WTC11 (cell line): ENCODE results near the gene CNPY4. TPM values are rescaled to one million over a fixed set of nuclear protein-coding genes. Genes with fewer than 3 reads are reported as not detected.

ENCODE experiments used
- microRNA-seq: library from miRNA; unstranded; fragments of <30 nt; microRNA quantifications from one replicate; pipeline ENCODE4 v1.2.0, GENCODE V29; 2022; ENCODE audit warnings: borderline number of aligned reads
- total RNA-seq: library from RNA; stranded (reverse); gene quantifications from 3 replicates; pipeline ENCODE4 v1.2.3, GENCODE V29; 2021

The CNPY4 gene
- total RNA-seq, 1 experiment from 2014 or later: 15.1 TPM

Small RNA genes lying within 50 kb of the gene (microRNA-seq; reads per million reads assigned to microRNA genes)
- gene MIR106B (487 reads per million, percentile 83 among the genes with 10 or more reads in this experiment), gene MIR25 (155 reads per million, percentile 70 among the genes with 10 or more reads in this experiment), gene MIR4658 (not detected), gene MIR93 (7,379 reads per million, percentile 98 among the genes with 10 or more reads in this experiment)

Other genes with a start within 250 kb of the CNPY4 start
- gene OR2AE1, start 242.6 kb upstream of the CNPY4 start, total RNA-seq: 0.15 TPM in 1 of 3 replicates, not detected in the others
- gene TRIM4, start 200.1 kb upstream of the CNPY4 start, total RNA-seq: 6.6 to 9.8 TPM (median 9.3 TPM) in 3 replicates
- gene GJC3, start 190.0 kb upstream of the CNPY4 start, total RNA-seq: 2.9 to 3.7 TPM (median 3.4 TPM) in 3 replicates
- 1.6 to 2.7 TPM (median 1.8 TPM) in 3 replicates for gene AZGP1, start 143.6 kb upstream of the CNPY4 start, total RNA-seq
- gene ZKSCAN1, start 104.0 kb upstream of the CNPY4 start, total RNA-seq: 46.6 to 51.8 TPM (median 47.6 TPM) in 3 replicates
- gene ZSCAN21, start 69.9 kb upstream of the CNPY4 start, total RNA-seq: 25.5 to 27.2 TPM (median 26.2 TPM) in 3 replicates
- gene ZNF3, start 37.9 kb upstream of the CNPY4 start, total RNA-seq: 38.1 to 48.3 TPM (median 39.1 TPM) in 3 replicates
- 118 to 124 TPM (median 119 TPM) in 3 replicates for gene COPS6, start 30.7 kb upstream of the CNPY4 start, total RNA-seq
- 306 to 351 TPM (median 315 TPM) in 3 replicates for gene MCM7, start 18.2 kb upstream of the CNPY4 start, total RNA-seq
- 16.9 to 18.0 TPM (median 17.4 TPM) in 3 replicates for gene AP4M1, start 18.0 kb upstream of the CNPY4 start, total RNA-seq
- 121 to 132 TPM (median 122 TPM) in 3 replicates for gene TAF6, start 276 bp upstream of the CNPY4 start, total RNA-seq
- gene MBLAC1, start 7.3 kb downstream of the CNPY4 start, total RNA-seq: 3.0 to 3.5 TPM (median 3.0 TPM) in 3 replicates
- 199 to 235 TPM (median 227 TPM) in 3 replicates for gene LAMTOR4, start 29.3 kb downstream of the CNPY4 start, total RNA-seq
- 25.0 to 28.0 TPM (median 25.1 TPM) in 3 replicates for gene TRAPPC14, start 39.1 kb downstream of the CNPY4 start, total RNA-seq
- gene GAL3ST4, start 49.0 kb downstream of the CNPY4 start, total RNA-seq: 8.1 to 10.3 TPM (median 8.9 TPM) in 3 replicates
- 52.1 to 63.9 TPM (median 63.0 TPM) in 3 replicates for gene GPC2, start 57.7 kb downstream of the CNPY4 start, total RNA-seq
- 5.2 to 7.6 TPM (median 5.5 TPM) in 3 replicates for gene STAG3, start 58.3 kb downstream of the CNPY4 start, total RNA-seq
- gene PVRIG, start 100.3 kb downstream of the CNPY4 start, total RNA-seq: 0.37 to 0.55 TPM in 2 of 3 replicates, not detected in the other
- not detected in 3 replicates for gene SPDYE3, start 188.1 kb downstream of the CNPY4 start, total RNA-seq
- gene PILRB, start 238.5 kb downstream of the CNPY4 start, total RNA-seq: 30.2 to 35.8 TPM (median 30.7 TPM) in 3 replicates